GM23248 (cell line): ENCODE data around the gene ENTHD1.

Experiments used
- EZH2 ChIP-seq: fragments of 200-600 bp; sonication (generic); IDR thresholded peaks from 2 replicates; pipeline ENCODE4 v1.6.1; 2018; ENCODE audit warnings: antibody characterized with exemption, mild to moderate bottlenecking; ENCODE audit not compliant: insufficient read depth, poor library complexity, severe bottlenecking
- EZH2phosphoT487 ChIP-seq: fragments of 200-600 bp; sonication (generic); IDR thresholded peaks from 2 replicates; pipeline ENCODE4 v1.6.1; 2018; ENCODE audit warnings: antibody characterized with exemption, moderate library complexity, mild to moderate bottlenecking, low read depth; ENCODE audit not compliant: insufficient read depth

DNA sequence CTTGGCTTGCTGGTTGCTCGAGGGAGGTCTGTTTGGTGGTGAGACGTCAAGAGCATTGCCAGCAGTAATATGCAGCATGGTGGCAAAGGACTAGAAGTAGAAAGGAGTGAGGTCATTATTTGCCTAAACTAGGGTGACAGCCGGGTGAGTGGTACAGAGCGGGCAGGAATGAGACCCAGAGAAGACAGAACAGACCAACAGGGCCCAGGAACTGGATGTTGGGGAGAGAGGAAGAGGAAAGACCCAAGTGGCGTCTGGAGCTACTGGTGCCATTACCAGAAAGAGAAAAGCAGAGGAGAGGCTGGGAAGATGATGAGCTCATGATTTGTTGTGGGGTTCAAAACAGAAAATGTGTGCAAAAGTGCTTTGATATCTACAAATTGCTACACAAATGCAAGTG lies 158.7 kb downstream of the ENTHD1 start:
- no peak for TF ChIP-seq EZH2phosphoT487
- no peak for TF ChIP-seq EZH2
